Ovary (tissue), 9 donors: ENCODE results near the gene CCDC33. TPM values are rescaled to one million over a fixed set of nuclear protein-coding genes. Genes with fewer than 3 reads are reported as not detected.
A peak's percentile ranks its signal among the peaks of the same experiment; 100 is the strongest.

Experiments
- DNase-seq, 5 donors: peaks; one replicate each; pipeline ENCODE4 v3.0.0-alpha.2; 2019 to 2020
- H3K27ac ChIP-seq, 2 donors: fragments of 200-600 bp; one replicate each; pipeline versions ENCODE4 v1.5.1 to v1.8.0; 2019 to 2022
- H3K27me3 ChIP-seq: fragments of 200-600 bp; one replicate; pipeline ENCODE4 v1.8.0; 2022
- H3K36me3 ChIP-seq: fragments of 200-600 bp; sonication (generic); one replicate; pipeline ENCODE4 v1.5.1; 2019
- H3K4me1 ChIP-seq: one replicate; pipeline ENCODE4 v1.8.1; 2013; ENCODE audit warnings: mild to moderate bottlenecking, moderate library complexity; ENCODE audit not compliant: insufficient read depth
- H3K4me3 ChIP-seq: fragments of 200-600 bp; sonication (generic); one replicate; pipeline ENCODE4 v1.5.1; 2017
- H3K9me3 ChIP-seq, 2 donors: fragments of 200-600 bp in 1 of 2; sonication (generic) in 1 of 2; one replicate each; pipeline versions ENCODE4 v1.5.1 to v1.8.1; 2013 to 2019; ENCODE audit warnings: mild to moderate bottlenecking in 1 of 2, moderate library complexity in 1 of 2
- CTCF ChIP-seq, 3 donors: fragments of 450-650 bp in 2 of 3; fragments of 200-600 bp in 1 of 3; IDR thresholded peaks; one replicate each; pipeline versions ENCODE4 v1.5.1 to v1.8.0; 2016 to 2022; ENCODE audit warnings: antibody characterized with exemption in 3 of 3, mild to moderate bottlenecking in 1 of 3
- EP300 ChIP-seq: sonication (generic); formaldehyde crosslinking; IDR thresholded peaks from one replicate; pipeline ENCODE4 v1.6.1; 2017; ENCODE audit warnings: antibody characterized with exemption
- POLR2A ChIP-seq: fragments of 450-650 bp; IDR thresholded peaks from one replicate; pipeline ENCODE4 v1.6.1; 2017; ENCODE audit warnings: antibody characterized with exemption, mild to moderate bottlenecking, moderate library complexity
- WGBS, 3 donors: extraction: QIAGEN DNeasy Blood & Tissue Kit in 1 of 3; methylation state at CpG; one replicate each; pipeline versions ENCODE4 v1.1.5 to v1.1.7; 2013 to 2017; 5-methylcytosine and 5-hydroxymethylcytosine counted together
- intact Hi-C, 4 donors: fragments of 100-400 bp; cut with DNase I; formaldehyde crosslinking; loops; one replicate each; pipeline versions ENCODE4 v1.11.0 to v1.15.1; 2022 to 2023
- polyA plus RNA-seq, 2 donors: library from polyadenylated mRNA; stranded (reverse); fragments of 200-250 nt in 1 of 2; fragments of 350-450 nt in 1 of 2; fragmentation: Illumina TruSeq in 1 of 2; extraction: RNeasy Lipid Tissue Mini Kit (QIAGEN cat#74804) in 1 of 2; gene quantifications; one replicate each; pipeline ENCODE4 v1.2.3, GENCODE V29; 2013 to 2014
- total RNA-seq, 7 donors: library from RNA; depleted of rRNA in 2 of 7; stranded (reverse); fragments of >200 nt in 2 of 7; fragmentation: NEBNext Ultra II Directional in 3 of 7; extraction: Animal tissue kit (Norgen Biotek cat#: 25700) in 3 of 7; gene quantifications; one replicate each; pipeline versions ENCODE4 v1.1.0 to v1.2.4, GENCODE V29; 2016 to 2023
- donor health status: DM: no; HTN: no; CAD: no; lungs with moderate emphysema.
- donor health status: DM: no; HTN: no; CAD: no.
- donor health status: Bipolar disorder and iron deficiency.
- donor health status: DM: yes; HTN: yes; CAD: no.
- donor health status: DM: no; HTN: no; CAD: no.
- donor health status: DM: yes; HTN: yes; CAD: no.

The CCDC33 gene
- total and polyA plus RNA-seq, 9 donors = 0.10 to 24.7 (median 1.9) TPM; not detected in 3

DNA sequence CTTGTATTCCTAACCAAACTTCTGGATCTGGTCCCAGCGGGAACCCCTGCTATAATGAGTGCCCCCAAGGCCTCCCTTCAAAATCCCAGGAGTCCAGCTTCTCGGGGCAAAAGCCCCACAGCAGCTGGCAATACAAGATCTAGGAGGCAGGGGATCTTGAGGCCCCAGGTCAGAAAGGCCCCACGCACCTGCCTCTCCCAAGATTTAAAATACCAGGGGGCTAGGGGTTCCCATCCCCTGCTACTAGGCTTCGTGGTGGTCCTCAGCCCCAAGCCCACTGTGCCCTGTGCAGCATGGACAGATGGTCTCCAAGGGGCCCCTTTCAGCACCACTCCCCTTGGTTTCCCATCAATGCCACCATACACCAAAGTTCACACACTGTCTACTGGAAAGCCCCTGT lies 147.2 kb downstream of the CCDC33 start:
- intact Hi-C loops = loop anchor here in 3 of 4 donors (2.0 to 10.0 kb wide), 5 partner anchors 52 to 569 kb away; no protein-coding TSS in a partner anchor
- 84 to 99% (median 95%) methylated on average over 4 of the region's 4 CpGs for WGBS, 3 donors
- no peak overlapping the region for H3K4me3 ChIP-seq

GRCh38 chr15:74383695-74384565 lies 147.8 kb downstream of the CCDC33 start:
- Histone ChIP-seq H3K36me3 (no peaks in the 10 kb centered on the region), H3K27ac (no peak overlapping the region), H3K4me3 (no peak overlapping the region), H3K9me3 (no peaks in the 10 kb centered on the region), H3K27me3 (no peaks in the 10 kb centered on the region), H3K4me1 (no peaks in the 10 kb centered on the region)
- intact Hi-C loops = loop anchor here in 3 of 4 donors (2.0 to 10.0 kb wide), 5 partner anchors 51 to 568 kb away; no protein-coding TSS in a partner anchor
- WGBS, 3 donors = 59 to 68% (median 67%) methylated on average over 8 of the region's 8 CpGs
- peak in 1 of 5 donors; percentile 30 for DNase-seq
- no peak for TF ChIP-seq POLR2A
- TF ChIP-seq CTCF (IDR thresholded peaks at IDR 0.05) = no peak
- no peak for TF ChIP-seq EP300

More for the DNA sequence above, 147.2 kb downstream of the CCDC33 start:
- TF ChIP-seq POLR2A (no peak), CTCF (IDR thresholded peaks at IDR 0.05) (no peak), EP300 (no peak)
- no peak overlapping the region for H3K27ac ChIP-seq
- no peaks in the 10 kb centered on the region for H3K27me3 ChIP-seq
- H3K9me3 ChIP-seq = no peaks in the 10 kb centered on the region
- no peaks in the 10 kb centered on the region for H3K4me1 ChIP-seq
- no peak for DNase-seq
- H3K36me3 ChIP-seq = no peaks in the 10 kb centered on the region

GRCh38 chr15:74384566-74384880 lies 148.4 kb downstream of the CCDC33 start:
- TF ChIP-seq POLR2A = no peak
- no peak for TF ChIP-seq CTCF (IDR thresholded peaks at IDR 0.05)
- no peak for TF ChIP-seq EP300
- Histone ChIP-seq H3K36me3 (no peaks in the 10 kb centered on the region), H3K27me3 (no peaks in the 10 kb centered on the region), H3K4me1 (no peaks in the 10 kb centered on the region), H3K27ac (no peak overlapping the region), H3K4me3 (no peak overlapping the region), H3K9me3 (no peaks in the 10 kb centered on the region)
- no peak for DNase-seq
- intact Hi-C loops = loop anchor here in 2 of 4 donors (5.0 to 10.0 kb wide), 3 partner anchors 240 to 568 kb away; no protein-coding TSS in a partner anchor
- 72 to 76% (median 74%) methylated on average over 3 of the region's 3 CpGs for WGBS, 3 donors

- intact Hi-C loops = loop anchor here in 2 of 4 donors (5.0 to 10.0 kb wide), 3 partner anchors 240 to 567 kb away; no protein-coding TSS in a partner anchor
- no peak overlapping the region for H3K27ac ChIP-seq
- H3K4me1 ChIP-seq = no peaks in the 10 kb centered on the region
- WGBS, 3 donors = 71 to 76% (median 73%) methylated on average over 8 of the region's 8 CpGs
- H3K9me3 ChIP-seq = no peaks in the 10 kb centered on the region
- TF ChIP-seq POLR2A (no peak), CTCF (IDR thresholded peaks at IDR 0.05) (no peak), EP300 (no peak)
- no peaks in the 10 kb centered on the region for H3K27me3 ChIP-seq
- DNase-seq = no peak
- no peak overlapping the region for H3K4me3 ChIP-seq
- H3K36me3 ChIP-seq = no peaks in the 10 kb centered on the region
These were observed 148.9 kb downstream of the CCDC33 start for GRCh38 chr15:74384881-74385643.
